MCF 10A (cell line): Measurements from ENCODE around the gene WWTR1. TPM values are rescaled to one million over a fixed set of nuclear protein-coding genes. Genes with fewer than 3 reads are reported as not detected.
A peak's percentile ranks its signal among the peaks of the same experiment; 100 is the strongest.

ENCODE experiments used
- BruUV-seq: library from RNA; stranded (reverse); fragments of 400-500 nt; replicated peaks from 2 replicates; lab custom pipeline; 2021; lab: Mats Ljungman, UMichigan
- CTCF ChIA-PET: fragments of 300-600 bp; sonication (Branson Sonifier 250); formaldehyde crosslinking; extraction: SDS; loops from one replicate; lab custom pipeline; 2021; ENCODE audit warnings: antibody characterized with exemption, inconsistent platforms; lab: Yijun Ruan, JAX
- POLR2A ChIA-PET: fragments of 300-600, 350-650 bp; sonication (Branson Sonifier 250); formaldehyde crosslinking; extraction: SDS; loops from one replicate; lab custom pipeline; 2020; ENCODE audit warnings: antibody characterized with exemption, inconsistent platforms; lab: Yijun Ruan, JAX
- DNase-seq: peaks from one replicate; pipeline ENCODE4 v3.0.0-alpha.2; 2018; ENCODE audit not compliant: unreplicated experiment
- H3K27ac Mint-ChIP-seq: one replicate; pipeline ENCODE4 v1.8.0; 2022; ENCODE audit warnings: mild to moderate bottlenecking, low read depth, mixed read lengths; ENCODE audit not compliant: unreplicated experiment
- H3K27me3 Mint-ChIP-seq: one replicate; pipeline ENCODE4 v1.8.0; 2022; ENCODE audit warnings: mixed read lengths; ENCODE audit not compliant: insufficient read depth, unreplicated experiment
- H3K36me3 Mint-ChIP-seq: one replicate; pipeline ENCODE4 v1.8.0; 2022; ENCODE audit warnings: mild to moderate bottlenecking, moderate library complexity, mixed read lengths; ENCODE audit not compliant: insufficient read depth, unreplicated experiment
- H3K4me1 Mint-ChIP-seq: one replicate; pipeline ENCODE4 v1.8.0; 2022; ENCODE audit warnings: mixed read lengths; ENCODE audit not compliant: insufficient read depth, unreplicated experiment
- H3K4me3 Mint-ChIP-seq: one replicate; pipeline ENCODE4 v1.8.0; 2022; ENCODE audit warnings: mild to moderate bottlenecking, moderate library complexity, mixed read lengths; ENCODE audit not compliant: unreplicated experiment
- H3K9me3 Mint-ChIP-seq: one replicate; pipeline ENCODE4 v1.8.0; 2022; ENCODE audit warnings: mixed read lengths; ENCODE audit not compliant: unreplicated experiment
- intact Hi-C: fragments of 100-400 bp; cut with micrococcal nuclease; formaldehyde crosslinking; loops from 2 replicates; pipeline ENCODE4 v1.14.1; 2022
- total RNA-seq: library from RNA; stranded (reverse); gene quantifications from 2 replicates; pipeline ENCODE4 v1.2.3, GENCODE V29; 2022
- TF ChIP-seq, protein P1 (sequence below): fragments of 200-600 bp; IDR thresholded peaks from one replicate; pipeline ENCODE4 v1.8.0; 2022; ENCODE audit warnings: antibody characterized with exemption, mild to moderate bottlenecking; ENCODE audit not compliant: unreplicated experiment

The WWTR1 gene
- total RNA-seq, 1 experiment from 2014 or later: 52.9 TPM

DNA sequence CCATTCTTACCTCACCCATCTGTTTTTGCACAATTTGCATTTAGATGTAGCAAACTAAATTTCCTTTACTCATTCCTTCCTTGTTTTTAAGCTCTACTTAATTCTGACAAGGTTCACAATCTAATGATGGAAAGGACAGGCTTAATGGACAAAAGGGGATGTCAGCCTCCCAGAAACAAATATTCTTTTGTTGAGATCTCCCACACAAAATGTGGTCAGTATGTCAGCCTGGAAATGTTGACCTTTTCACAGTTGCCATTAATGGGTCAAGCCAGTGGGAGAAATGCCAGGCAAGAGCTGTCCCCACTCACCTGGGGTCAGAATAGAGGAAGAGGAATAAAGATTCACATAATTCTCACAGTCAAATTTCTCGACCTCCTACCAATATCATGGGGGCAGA is 27.0 kb downstream of the WWTR1 start:
- BruUV-seq: no TSS peak
- ChIA-PET POLR2A (interaction anchor here (1.0 kb wide), 1 partner anchor 11 kb away, joined by 4 read pairs; no protein-coding TSS in a partner anchor), CTCF (interaction anchor here (0.8 to 1.8 kb wide), 5 partner anchors 9 to 43 kb away, joined by 3 to 5 read pairs (median 3); no protein-coding TSS in a partner anchor)
- TF ChIP-seq, protein P1, sequence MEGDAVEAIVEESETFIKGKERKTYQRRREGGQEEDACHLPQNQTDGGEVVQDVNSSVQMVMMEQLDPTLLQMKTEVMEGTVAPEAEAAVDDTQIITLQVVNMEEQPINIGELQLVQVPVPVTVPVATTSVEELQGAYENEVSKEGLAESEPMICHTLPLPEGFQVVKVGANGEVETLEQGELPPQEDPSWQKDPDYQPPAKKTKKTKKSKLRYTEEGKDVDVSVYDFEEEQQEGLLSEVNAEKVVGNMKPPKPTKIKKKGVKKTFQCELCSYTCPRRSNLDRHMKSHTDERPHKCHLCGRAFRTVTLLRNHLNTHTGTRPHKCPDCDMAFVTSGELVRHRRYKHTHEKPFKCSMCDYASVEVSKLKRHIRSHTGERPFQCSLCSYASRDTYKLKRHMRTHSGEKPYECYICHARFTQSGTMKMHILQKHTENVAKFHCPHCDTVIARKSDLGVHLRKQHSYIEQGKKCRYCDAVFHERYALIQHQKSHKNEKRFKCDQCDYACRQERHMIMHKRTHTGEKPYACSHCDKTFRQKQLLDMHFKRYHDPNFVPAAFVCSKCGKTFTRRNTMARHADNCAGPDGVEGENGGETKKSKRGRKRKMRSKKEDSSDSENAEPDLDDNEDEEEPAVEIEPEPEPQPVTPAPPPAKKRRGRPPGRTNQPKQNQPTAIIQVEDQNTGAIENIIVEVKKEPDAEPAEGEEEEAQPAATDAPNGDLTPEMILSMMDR: no peak
- intact Hi-C loops: no loop called here
- Mint-ChIP-seq H3K4me1 (peaks cover 24% of the 10 kb centered on the region), H3K4me3 (no peak overlapping the region), H3K9me3 (no peaks in the 10 kb centered on the region), H3K27me3 (no peaks in the 10 kb centered on the region), H3K27ac (no peak overlapping the region), H3K36me3 (peaks cover 5% of the 10 kb centered on the region)
- no peak for DNase-seq

DNA sequence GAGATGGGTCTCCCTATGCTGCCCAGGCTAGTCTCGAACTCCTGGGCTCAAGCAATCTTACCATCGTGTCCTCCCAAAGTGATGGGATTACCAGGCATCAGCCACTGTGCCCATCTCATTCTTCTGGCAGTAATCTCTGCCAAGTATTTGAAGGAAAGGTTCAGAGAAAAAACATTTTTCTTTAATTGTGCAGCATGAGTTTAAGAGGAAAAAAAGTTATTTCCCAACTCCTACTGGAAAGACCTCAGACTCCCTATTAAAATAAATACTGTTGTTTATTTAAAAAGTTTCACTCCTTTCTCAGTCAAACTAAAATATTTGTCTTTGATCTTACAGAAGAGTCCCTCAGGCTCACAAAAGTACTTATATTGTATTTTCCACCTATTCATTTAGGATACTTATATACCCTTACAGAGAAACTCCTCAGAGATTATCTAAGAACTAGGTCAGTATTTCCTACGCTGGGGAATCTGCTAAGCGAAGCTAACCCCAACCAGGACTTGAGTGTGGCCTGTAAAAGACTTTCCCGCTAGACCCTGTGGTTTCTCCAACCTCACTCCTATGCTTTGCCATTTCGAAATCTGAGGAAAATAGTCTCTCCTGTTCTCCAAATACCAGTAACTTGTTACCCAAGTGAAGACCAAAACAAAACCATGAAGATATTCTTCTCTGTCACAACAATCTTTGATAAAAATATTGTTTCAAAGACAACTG is 28.7 kb downstream of the WWTR1 start:
- peak overlapping the region; percentile 72 for H3K27ac Mint-ChIP-seq
- POLR2A ChIA-PET: no interaction called here

GRCh38 chr3:149626671-149627070 is 31.2 kb downstream of the WWTR1 start:
- no TSS peak for BruUV-seq
- peak; percentile 88 for DNase-seq
- no peak overlapping the region for H3K4me3 Mint-ChIP-seq

More for the DNA sequence above, 28.7 kb downstream of the WWTR1 start:
- Mint-ChIP-seq H3K9me3 (no peaks in the 10 kb centered on the region), H3K27me3 (no peaks in the 10 kb centered on the region), H3K4me1 (peaks cover 27% of the 10 kb centered on the region), H3K36me3 (no peaks in the 10 kb centered on the region), H3K4me3 (no peak overlapping the region)
- CTCF ChIA-PET: interaction anchor here (0.9 kb wide), 1 partner anchor 61 kb away, joined by 3 read pairs; no protein-coding TSS in a partner anchor
- intact Hi-C loops: no loop called here
- TF ChIP-seq, protein P1: no peak
- BruUV-seq: no TSS peak
- DNase-seq: peak; percentile 22

GRCh38 chr3:149625795-149626194 is 32.0 kb downstream of the WWTR1 start:
- Mint-ChIP-seq H3K9me3 (no peaks in the 10 kb centered on the region), H3K36me3 (no peaks in the 10 kb centered on the region), H3K4me3 (no peak overlapping the region), H3K27me3 (no peaks in the 10 kb centered on the region), H3K4me1 (peaks cover 37% of the 10 kb centered on the region), H3K27ac (no peak overlapping the region)
- CTCF ChIA-PET: interaction anchor here (0.9 to 1.7 kb wide), 2 partner anchors 16 to 56 kb away, joined by 3 to 4 read pairs; no protein-coding TSS in a partner anchor
- TF ChIP-seq, protein P1: no peak
- intact Hi-C loops: no loop called here
- DNase-seq: no peak
- POLR2A ChIA-PET: interaction anchor here (0.7 to 1.5 kb wide), 2 partner anchors 10 to 28 kb away, joined by 3 to 5 read pairs; no protein-coding TSS in a partner anchor
- BruUV-seq: no TSS peak

More at GRCh38 chr3:149626671-149627070, 31.2 kb downstream of the WWTR1 start:
- Mint-ChIP-seq H3K36me3 (no peaks in the 10 kb centered on the region), H3K4me1 (peaks cover 30% of the 10 kb centered on the region), H3K27ac (peak overlapping the region; percentile 24), H3K27me3 (no peaks in the 10 kb centered on the region), H3K9me3 (no peaks in the 10 kb centered on the region)
- TF ChIP-seq, protein P1: no peak
- POLR2A ChIA-PET: interaction anchor here (0.7 to 1.5 kb wide), 5 partner anchors 9 to 30 kb away, joined by 3 to 5 read pairs (median 3); no protein-coding TSS in a partner anchor
- CTCF ChIA-PET: interaction anchor here (0.6 to 1.7 kb wide), 2 partner anchors 53 to 57 kb away, joined by 3 to 4 read pairs; no protein-coding TSS in a partner anchor
- intact Hi-C loops: no loop called here
